Endodermal cell (in vitro differentiated cells): ENCODE data around the gene MLH3. TPM values are rescaled to one million over a fixed set of nuclear protein-coding genes. Genes with fewer than 3 reads are reported as not detected.

Experiments
- DNase-seq: peaks from one replicate; pipeline ENCODE4 v3.0.0-alpha.2; 2017
- H3K27ac ChIP-seq: 2 replicates; pipeline ENCODE4 v1.5.1; 2013; ENCODE audit warnings: mild to moderate bottlenecking, low read depth, low read length, moderate library complexity
- H3K27me3 ChIP-seq: 2 replicates; pipeline ENCODE4 v1.6.1; 2013; ENCODE audit warnings: mild to moderate bottlenecking, low read length, moderate library complexity; ENCODE audit not compliant: insufficient read depth, control insufficient read depth, poor library complexity, severe bottlenecking
- H3K36me3 ChIP-seq: 2 replicates; pipeline ENCODE4 v1.7.0; 2013; ENCODE audit warnings: mild to moderate bottlenecking, low read length, moderate library complexity; ENCODE audit not compliant: control insufficient read depth, insufficient read depth
- H3K4me1 ChIP-seq: one replicate; pipeline ENCODE4 v1.7.0; 2013; ENCODE audit warnings: low read length; ENCODE audit not compliant: control insufficient read depth, insufficient read depth
- H3K4me3 ChIP-seq: 2 replicates; pipeline ENCODE4 v1.5.1; 2013; ENCODE audit warnings: mild to moderate bottlenecking, low read length, moderate library complexity
- H3K9ac ChIP-seq: 2 replicates; pipeline ENCODE4 v1.6.1; 2013; ENCODE audit warnings: mild to moderate bottlenecking, low read length, moderate library complexity; ENCODE audit not compliant: poor library complexity, severe bottlenecking; ENCODE audit errors: extremely low read depth
- H3K9me3 ChIP-seq: 2 replicates; pipeline ENCODE4 v1.6.1; 2013; ENCODE audit warnings: mild to moderate bottlenecking, low read length, moderate library complexity; ENCODE audit not compliant: control insufficient read depth
- H3K27ac Mint-ChIP-seq: 2 replicates; pipeline ENCODE4 v1.8.0; 2020; ENCODE audit warnings: mixed read lengths
- H3K27me3 Mint-ChIP-seq: 2 replicates; pipeline ENCODE4 v1.8.0; 2021; ENCODE audit warnings: mild to moderate bottlenecking, mixed read lengths; ENCODE audit not compliant: insufficient read depth
- H3K36me3 Mint-ChIP-seq: 2 replicates; pipeline ENCODE4 v1.8.0; 2020; ENCODE audit warnings: low read depth, mixed read lengths
- H3K4me1 Mint-ChIP-seq: 2 replicates; pipeline ENCODE4 v1.8.0; 2020; ENCODE audit warnings: mixed read lengths
- H3K4me3 Mint-ChIP-seq: 2 replicates; pipeline ENCODE4 v1.8.0; 2020; ENCODE audit warnings: mild to moderate bottlenecking, moderate library complexity, mixed read lengths
- H3K9me3 Mint-ChIP-seq: 2 replicates; pipeline ENCODE4 v1.8.0; 2020; ENCODE audit warnings: mild to moderate bottlenecking, mixed read lengths
- WGBS, 2 experiments: methylation state at CpG; one replicate each; pipeline versions ENCODE4 v1.1.5 to v1.1.7; 2013; ENCODE audit warnings: missing lambda C conversion rate in 2 of 2, mixed read lengths in 1 of 2; ENCODE audit not compliant: insufficient coverage in 1 of 2, insufficient read length in 1 of 2; 5-methylcytosine and 5-hydroxymethylcytosine counted together
- total RNA-seq, 2 donors: library from RNA; stranded (reverse); fragmentation: NEBNext Ultra II Directional in 1 of 2; extraction: Animal tissue kit (Norgen Biotek cat#: 25700) in 1 of 2; gene quantifications; 2 replicates in 1 of 2; 3 replicates in 1 of 2; pipeline ENCODE4 v1.2.1, GENCODE V29; 2021
- TF ChIP-seq, protein P1 (sequence below): fragments of 200-600 bp; sonication (generic); conservative IDR thresholded peaks from 2 replicates; pipeline ENCODE4 v1.5.0; 2021; ENCODE audit warnings: antibody characterized with exemption, mild to moderate bottlenecking

Gene MLH3
- total RNA-seq, 2 donors from 2014 or later: 18.7 to 34.6 TPM

DNA sequence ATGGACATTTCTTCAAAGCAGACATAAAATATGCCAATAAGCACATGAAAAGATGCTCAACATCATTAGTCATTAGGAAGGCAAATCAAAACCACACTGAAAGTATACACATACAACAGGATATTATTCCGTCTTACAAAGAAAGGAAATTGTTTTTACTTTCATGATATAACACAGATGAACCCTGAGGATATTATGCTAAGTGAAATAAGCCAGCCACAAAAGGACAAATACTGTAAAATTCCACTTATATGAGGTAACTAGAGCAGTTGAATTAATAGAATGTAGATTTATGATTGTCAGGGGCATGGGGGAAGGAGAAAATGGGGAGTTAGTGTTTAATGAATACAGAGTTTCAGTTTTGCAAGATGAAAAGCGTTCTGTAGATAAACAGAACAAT, 8.4 kb upstream of the MLH3 start:
- Histone ChIP-seq H3K4me3 (no peak overlapping the region), H3K36me3 (peaks cover 18% of the 10 kb centered on the region), H3K9me3 (peaks cover 19% of the 10 kb centered on the region), H3K4me1 (no peaks in the 10 kb centered on the region), H3K9ac (no peak overlapping the region), H3K27ac (no peak overlapping the region), H3K27me3 (no peaks in the 10 kb centered on the region)
- Mint-ChIP-seq H3K9me3 (peaks cover 11% of the 10 kb centered on the region), H3K4me1 (peaks cover 10% of the 10 kb centered on the region), H3K4me3 (no peak overlapping the region), H3K27me3 (no peaks in the 10 kb centered on the region), H3K36me3 (peaks cover 37% of the 10 kb centered on the region), H3K27ac (no peak overlapping the region)
- no peak for DNase-seq
- 92% methylated on average over 1 of the region's 2 CpGs; no CpG with 5 or more reads in 1 of the 2 experiments for WGBS, 2 experiments
- TF ChIP-seq, protein P1, sequence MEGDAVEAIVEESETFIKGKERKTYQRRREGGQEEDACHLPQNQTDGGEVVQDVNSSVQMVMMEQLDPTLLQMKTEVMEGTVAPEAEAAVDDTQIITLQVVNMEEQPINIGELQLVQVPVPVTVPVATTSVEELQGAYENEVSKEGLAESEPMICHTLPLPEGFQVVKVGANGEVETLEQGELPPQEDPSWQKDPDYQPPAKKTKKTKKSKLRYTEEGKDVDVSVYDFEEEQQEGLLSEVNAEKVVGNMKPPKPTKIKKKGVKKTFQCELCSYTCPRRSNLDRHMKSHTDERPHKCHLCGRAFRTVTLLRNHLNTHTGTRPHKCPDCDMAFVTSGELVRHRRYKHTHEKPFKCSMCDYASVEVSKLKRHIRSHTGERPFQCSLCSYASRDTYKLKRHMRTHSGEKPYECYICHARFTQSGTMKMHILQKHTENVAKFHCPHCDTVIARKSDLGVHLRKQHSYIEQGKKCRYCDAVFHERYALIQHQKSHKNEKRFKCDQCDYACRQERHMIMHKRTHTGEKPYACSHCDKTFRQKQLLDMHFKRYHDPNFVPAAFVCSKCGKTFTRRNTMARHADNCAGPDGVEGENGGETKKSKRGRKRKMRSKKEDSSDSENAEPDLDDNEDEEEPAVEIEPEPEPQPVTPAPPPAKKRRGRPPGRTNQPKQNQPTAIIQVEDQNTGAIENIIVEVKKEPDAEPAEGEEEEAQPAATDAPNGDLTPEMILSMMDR: no peak

DNA sequence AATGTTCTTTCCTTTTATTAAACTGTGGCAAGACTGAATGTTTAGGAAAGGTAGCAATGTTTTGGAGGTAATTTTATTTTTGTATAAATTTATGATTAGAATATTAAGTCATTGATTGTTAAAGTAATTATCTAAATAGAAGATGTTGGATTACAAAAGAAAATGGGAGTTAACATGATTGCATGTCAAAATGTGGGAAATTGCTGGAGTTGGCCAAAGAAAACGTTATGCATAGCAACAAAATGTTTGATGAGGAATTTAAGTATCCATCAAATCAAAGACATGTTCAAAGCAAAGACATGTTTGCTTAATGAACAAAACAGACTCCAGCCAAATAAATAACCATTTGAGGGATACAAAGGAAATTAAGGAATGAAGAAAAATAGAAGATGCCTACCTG, 3.2 kb upstream of the MLH3 start:
- Histone ChIP-seq H3K27ac (no peak overlapping the region), H3K9me3 (peaks cover 2% of the 10 kb centered on the region), H3K4me1 (no peaks in the 10 kb centered on the region), H3K36me3 (peaks cover 4% of the 10 kb centered on the region), H3K4me3 (no peak overlapping the region), H3K27me3 (no peaks in the 10 kb centered on the region), H3K9ac (no peak overlapping the region)
- Mint-ChIP-seq H3K36me3 (peaks cover 19% of the 10 kb centered on the region), H3K4me1 (peaks cover 2% of the 10 kb centered on the region), H3K4me3 (no peak overlapping the region), H3K9me3 (peaks cover 3% of the 10 kb centered on the region), H3K27me3 (no peaks in the 10 kb centered on the region), H3K27ac (no peak overlapping the region)
- TF ChIP-seq, protein P1: no peak
- no peak for DNase-seq
- 100% methylated on average over 1 of the region's 1 CpG for WGBS, 2 experiments

- Histone ChIP-seq H3K4me1 (no peaks in the 10 kb centered on the region), H3K27ac (no peak overlapping the region), H3K27me3 (no peaks in the 10 kb centered on the region), H3K9ac (no peak overlapping the region), H3K36me3 (peaks cover 4% of the 10 kb centered on the region), H3K4me3 (no peak overlapping the region), H3K9me3 (no peaks in the 10 kb centered on the region)
- Mint-ChIP-seq H3K36me3 (peaks cover 15% of the 10 kb centered on the region), H3K27me3 (no peaks in the 10 kb centered on the region), H3K4me3 (no peak overlapping the region), H3K4me1 (peaks cover 2% of the 10 kb centered on the region), H3K27ac (no peak overlapping the region), H3K9me3 (no peaks in the 10 kb centered on the region)
- WGBS, 2 experiments: 96 to 100% methylated on average over 2 to 4 of the region's 5 CpGs
- no peak for DNase-seq
- TF ChIP-seq, protein P1: no peak
Measured at GRCh38 chr14:75053396-75054291, 2.4 kb upstream of the MLH3 start.
